Measurements from ENCODE around the gene OBSL1.

The OBSL1 gene

DNA sequence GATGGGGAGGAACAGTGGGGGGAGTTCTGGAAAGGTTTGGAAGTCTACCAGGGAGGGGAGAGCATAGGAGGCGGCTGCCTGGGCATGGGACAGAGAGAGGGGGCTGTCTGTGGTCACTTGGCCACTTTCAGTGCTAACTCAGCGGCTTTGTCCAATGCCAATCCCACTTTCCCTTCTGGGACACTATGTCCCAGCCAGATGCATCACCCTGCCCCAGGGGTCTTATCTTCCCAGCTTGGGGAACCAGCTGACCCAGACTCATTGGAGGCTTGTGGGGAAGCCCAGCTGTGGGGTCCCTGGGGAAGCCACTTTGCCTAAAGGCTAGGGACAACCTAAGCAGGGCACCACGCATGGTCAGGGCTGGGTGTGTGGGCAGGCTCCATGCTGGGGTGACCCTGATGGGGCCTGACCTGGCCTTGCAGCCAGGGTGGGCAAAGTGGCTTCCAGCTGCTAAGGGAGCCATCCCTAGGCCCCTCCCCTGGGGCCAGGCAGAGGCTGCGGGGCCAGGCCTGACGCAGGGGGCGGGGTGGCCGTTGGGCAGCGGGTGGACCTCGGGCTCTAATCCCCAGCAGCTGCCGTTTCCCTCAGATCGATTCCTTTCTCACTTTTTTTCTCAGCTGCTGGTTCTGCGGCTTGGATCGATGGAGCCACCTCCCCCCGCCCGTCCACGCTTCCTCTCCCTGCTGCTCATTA is 58.7 kb downstream of the OBSL1 start:
- DNase-seq (ENCODE audit: low read depth in 2 of 2) = no peak

DNA sequence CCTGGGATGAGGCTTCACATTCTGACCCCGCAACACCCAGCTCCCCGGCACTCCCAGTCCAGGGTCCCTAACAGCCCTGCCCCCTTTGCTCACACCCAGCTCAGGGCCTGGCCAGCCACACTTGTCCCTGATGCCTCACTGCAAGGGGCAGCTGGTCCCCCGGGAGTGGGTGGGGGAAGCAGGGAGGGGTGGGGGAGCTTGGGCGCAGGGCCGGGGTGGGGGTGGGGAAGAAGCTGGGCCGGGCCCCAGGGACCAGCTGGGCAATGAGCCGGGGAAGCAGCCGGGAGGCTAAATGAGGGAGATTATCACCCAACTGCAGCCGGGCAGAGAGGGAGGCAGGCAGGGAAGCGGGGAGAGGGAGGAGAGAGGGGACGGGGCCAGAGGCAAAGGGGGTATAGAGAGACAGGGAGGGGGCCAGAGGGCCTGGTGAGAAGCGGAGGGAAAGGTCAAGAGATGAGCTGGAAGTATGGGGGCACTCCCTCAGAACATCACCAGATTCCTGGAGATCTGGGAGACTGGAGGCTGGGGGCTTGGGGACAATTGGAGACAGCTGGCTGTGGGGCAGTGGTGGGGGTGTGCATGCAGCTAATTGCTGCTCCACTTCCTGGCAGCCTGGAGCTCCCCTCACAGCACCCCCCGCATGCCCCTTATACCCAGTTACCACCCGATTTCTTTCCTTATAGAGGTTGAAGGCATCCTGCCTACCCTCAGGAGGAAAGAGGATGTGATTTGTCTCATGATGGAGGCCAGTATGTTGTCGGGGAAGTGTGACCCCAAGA is 59.6 kb downstream of the OBSL1 start:
- no peak for DNase-seq (ENCODE audit: low read depth in 2 of 2)

DNA sequence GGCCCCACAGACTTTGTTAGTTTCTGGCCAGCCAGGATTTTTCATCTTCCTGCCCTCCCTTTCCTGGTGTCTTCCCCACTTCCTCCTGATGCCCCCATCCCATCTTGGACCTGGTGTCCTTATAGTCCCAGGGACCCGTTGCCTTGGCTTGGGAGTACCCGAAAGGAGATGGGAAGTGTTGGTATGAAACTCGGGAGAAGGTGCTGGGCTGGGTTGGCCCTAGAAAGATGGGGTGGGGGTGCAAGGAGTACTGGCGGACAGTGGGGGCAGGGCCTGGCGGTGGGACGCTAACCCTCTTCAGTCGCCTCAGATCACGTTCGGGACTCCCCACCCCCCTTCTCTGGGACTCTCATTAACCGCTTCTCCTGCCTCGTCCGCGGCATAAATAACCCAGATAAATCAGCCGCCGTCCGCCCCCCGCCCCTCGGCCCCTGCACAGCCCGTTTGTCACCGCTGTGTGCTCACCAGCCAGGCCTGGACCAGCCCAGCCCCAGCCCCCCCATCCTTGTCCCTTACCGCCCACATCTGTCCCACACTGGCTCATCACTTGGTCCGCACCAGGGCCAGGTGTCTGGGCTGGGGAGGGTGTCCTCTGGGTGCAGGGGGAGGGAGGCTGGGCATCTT is 60.7 kb downstream of the OBSL1 start:
- DNase-seq (ENCODE audit: low read depth in 2 of 2) = no peak

DNA sequence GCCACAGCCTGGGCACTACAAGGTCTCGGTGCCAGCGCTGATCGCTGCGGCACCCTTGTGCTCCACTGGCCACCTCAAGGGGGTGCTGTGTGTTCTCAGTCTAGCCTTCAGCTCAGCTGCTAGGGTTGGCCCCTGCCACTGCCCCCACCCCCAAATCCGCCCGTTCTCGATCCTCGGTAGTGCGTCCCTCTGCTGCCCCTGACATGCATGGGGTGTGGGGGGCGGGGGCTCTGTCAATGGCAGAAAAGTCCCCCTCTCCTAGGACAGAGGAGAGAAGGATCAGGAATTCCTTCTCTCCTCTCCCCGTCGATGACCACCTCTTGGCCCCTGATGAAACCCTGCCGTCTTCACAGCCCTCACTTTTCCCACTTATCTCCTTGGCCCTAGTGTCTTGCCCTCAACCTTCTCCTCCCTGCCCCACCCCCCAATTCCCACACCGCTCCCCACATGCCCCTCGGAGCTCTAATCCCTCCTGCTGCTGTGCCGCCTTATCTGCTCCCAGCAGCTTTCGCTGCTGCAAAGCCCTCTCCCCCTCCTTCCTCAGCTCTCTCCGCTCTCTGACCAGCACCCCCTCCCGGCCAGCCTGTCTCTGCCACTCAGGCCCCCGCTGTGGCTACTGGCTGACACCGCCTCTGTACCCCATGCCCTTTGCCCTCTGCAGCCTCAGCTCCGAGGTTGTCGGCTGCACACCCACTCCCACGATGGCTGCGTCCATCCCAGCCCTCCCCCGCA is 61.4 kb downstream of the OBSL1 start:
- peak in 1 of 2 donors; percentile 47 for DNase-seq (ENCODE audit: low read depth in 2 of 2)

DNA sequence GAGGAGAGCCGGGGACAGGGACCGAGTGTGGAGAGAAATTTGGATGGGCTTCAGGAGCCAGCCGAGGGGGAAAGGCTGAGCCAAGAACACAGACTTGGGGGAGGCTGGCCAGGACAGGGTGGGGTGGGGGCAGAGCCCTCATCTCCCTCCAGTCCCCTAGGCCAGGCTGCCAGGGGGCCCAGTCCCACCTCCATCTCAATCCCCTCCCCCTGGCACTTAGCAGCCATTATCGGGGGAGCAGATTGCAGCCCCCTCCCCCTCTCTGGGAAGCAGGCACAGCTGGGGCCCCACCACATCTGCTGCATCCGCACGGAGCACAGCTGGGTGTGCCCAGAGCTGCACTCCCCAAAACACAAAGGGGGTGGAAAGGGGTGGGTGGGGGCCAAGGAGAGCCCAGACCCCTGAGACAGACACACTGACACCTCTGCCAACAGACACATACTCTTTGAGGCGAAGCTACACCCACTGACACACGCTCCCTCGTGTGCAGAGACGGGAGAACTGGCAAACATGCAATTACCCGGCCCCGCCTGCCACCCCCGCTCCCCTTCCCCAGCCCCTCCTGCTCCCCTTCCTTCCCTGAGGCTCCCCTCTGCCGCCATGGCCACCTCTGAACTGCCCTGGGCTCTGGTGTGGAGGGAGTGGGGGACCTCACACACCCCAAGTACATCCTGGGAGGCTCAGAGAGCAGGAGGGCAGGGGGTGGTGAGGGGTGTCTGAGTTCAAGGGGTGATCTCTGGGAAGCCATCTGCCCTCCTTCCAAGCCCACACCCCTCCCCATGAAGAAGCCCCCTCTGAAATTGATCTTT is 62.2 kb downstream of the OBSL1 start:
- DNase-seq (ENCODE audit: low read depth in 2 of 2) = no peak

DNA sequence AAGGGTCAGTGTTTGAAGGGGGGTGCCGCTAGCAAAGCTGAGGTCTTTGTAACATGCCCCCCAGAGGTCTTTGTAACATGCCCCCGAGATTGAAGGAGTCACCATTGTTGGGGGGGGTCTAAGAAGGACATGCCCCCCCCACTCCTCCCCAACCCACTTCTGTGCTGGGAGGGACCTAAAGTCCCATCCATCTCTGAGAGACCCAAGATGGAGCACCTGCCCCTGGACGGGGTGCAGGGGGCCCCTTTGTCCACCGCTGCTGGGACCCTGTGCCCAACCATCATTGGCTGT is 63.0 kb downstream of the OBSL1 start:
- DNase-seq (ENCODE audit: low read depth in 2 of 2) = no peak

DNA sequence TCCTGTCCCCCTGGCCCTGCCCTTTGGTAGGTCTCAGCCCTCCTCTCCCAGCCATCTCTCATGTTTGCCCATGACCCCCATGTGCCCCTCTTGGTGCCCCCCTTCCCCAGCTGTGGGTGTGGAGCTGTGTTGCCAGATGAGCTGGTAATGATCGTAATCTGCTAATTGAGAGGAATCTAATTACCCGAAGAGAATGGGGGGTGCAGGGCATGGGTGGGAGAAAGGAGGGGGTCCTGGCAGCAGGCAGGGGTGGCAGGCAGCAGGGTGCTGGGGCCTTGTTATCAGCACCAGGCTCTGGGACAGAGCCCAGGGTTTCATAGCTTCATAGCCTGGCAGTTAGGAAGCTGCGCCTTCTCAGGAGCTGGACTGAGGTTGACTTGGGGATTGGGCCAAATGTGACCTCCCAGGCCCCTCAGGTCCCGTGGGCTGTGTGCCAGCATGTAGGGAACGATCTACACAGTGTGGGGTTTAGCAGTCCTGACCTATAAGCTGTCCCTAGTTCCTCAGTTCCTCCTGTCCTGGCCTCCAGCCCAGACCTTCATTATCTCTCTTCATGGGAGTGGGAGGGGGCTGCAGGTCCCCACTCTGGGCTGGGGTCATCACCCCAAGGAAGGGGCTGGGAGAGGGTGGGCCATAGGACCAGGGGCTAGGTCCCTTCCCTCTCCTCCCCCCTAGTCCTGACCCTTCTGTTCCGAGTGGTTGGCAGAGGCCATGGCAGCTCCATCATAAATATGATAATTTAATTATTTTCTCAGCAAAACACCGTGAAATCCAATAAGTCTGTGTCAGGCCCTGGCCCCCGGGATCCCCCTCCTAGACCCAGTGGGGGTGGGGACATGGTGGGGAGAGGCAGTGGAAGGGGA is 63.5 kb downstream of the OBSL1 start:
- no peak for DNase-seq (ENCODE audit: low read depth in 2 of 2)

DNA sequence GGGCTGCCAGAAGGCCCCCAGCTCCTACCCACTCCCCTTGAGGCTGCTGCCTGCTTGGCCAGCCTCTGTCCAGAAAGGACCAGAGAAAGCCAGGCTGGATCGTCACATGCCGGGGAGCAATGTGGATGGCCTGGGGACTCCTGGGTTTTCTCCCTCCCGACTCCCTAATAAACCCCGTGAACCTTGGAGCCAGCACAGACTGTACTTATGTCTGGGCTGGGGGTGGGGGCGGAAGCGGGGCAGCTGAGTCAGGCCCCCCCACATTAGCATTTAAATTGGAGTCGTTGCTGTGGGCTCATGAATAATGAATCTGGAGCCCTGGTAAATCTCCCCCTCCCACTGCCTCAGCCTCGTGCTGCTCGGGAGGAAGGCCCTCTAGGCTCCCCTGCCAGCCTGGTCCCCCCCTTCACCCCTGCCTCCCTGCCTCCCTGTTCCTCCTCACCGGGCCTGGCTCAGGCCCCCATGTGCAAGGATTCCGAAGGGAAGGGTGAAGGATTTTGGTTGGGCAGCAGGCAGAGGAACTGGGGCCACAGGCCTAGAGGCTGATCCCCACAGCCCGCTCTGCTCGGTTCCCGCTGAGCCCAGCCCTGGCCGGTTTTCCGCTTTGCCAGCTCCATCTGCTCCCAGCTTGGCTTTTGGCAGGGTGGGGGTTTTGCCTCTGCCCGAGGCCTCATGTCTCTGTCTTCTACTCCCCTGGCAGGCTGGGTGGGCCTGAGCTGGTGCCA is 64.4 kb downstream of the OBSL1 start:
- DNase-seq (ENCODE audit: low read depth in 2 of 2) = no peak

DNA sequence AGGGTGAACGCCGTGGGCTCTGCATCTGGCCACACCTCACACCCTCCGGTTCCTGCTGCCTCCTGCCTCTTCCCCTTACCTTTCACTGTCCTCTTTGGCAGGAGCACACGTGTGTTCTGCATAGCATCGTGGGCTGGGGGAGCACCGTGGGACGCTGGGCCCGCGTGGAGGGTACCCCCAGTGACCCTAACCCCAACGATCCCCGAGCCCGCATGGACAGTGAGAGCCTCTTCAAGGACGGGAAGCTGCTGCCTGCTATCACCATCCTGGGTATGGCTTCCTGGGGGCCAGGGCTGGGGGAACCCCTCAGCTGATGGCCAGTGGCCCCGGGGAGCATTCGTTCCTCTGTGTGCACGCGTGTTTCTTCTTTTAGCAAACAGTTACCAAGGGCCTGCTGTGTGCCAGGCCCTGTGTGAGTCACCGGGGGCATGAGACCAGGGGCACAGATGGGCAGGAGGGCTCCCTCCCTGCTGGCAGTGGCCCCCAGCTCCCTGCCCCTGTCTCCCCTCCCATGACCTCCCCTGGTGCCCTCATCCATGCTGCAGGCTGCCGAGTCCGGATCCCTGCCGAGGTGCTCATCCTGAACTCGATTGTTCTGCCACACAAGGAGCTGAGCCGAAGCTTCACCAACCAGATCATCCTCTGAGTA is 65.1 kb downstream of the OBSL1 start:
- no peak for DNase-seq (ENCODE audit: low read depth in 2 of 2)

DNA sequence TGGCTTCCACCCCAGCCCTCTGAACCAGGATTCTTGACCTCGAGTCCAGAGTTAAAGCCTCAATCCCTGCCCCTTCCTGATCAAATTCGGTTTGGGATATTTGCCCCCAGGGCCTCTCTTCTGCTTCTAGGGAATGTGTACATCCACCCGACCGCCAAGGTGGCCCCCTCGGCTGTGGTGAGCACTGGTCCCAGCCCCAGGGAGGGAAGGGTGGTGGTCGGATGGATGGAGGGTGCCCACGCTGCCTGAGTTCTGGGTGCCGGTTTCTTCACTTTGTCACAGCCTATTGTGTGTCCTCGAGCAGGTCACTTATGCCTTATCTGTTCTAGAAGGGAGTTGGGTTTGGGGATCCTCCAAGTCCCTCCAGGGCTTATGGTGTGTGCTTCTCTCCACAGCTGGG is 65.8 kb downstream of the OBSL1 start:
- no peak for DNase-seq (ENCODE audit: low read depth in 2 of 2)

DNA sequence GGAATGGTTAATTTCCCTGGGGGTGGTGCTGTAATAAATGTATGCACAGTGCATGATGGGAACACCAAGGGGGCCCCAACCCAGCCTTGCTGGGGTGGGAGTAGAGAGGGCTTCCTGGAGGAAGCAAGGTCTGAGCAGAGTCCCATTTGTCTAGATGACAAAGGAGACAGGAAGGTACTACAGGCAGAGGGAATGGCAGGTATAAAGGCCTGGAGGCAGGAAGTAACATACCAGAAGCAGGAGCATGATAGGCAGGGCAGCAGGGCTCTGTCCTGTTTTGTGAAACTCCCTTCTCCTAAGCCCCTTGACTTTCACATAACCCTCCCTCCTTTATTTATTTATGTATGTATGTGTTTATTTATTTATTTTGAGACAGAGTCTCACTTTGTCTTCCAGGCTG is 68.7 kb downstream of the OBSL1 start:
- no peak for DNase-seq (ENCODE audit: low read depth in 2 of 2)

DNA sequence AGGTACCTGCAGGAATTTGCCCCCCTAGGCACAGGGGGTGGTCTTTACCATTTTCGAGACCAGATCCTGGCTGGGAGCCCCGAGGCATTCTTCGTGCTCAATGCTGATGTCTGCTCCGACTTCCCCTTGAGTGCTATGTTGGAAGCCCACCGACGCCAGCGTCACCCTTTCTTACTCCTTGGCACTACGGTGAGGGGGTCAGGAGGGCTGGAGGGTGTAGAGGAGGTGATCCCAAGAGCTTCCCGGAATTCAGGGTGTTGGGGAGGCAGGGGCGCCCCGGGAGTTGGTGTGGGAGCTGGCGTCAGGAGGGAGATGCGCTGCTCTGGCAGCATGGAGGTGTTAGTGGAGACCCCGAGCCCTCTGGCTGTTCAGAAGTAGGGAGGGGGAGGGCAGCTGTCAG is 69.5 kb downstream of the OBSL1 start:
- no peak for DNase-seq (ENCODE audit: low read depth in 2 of 2)
